ENCODE data around the gene ACR.
A peak's percentile ranks its signal among the peaks of the same experiment; 100 is the strongest.
"Not testable (repeated sequence)": the region's sequence is repeated elsewhere in the genome, so short reads cannot be mapped to it uniquely, and the experiment has no call there.

Gene ACR

GRCh38 chr22:50783033-50783879, 45.3 kb downstream of the ACR start, which contains the start of gene RABL2B:
RABL2B (minus strand) TSS chr22:50783636; CDS start chr22:50782294, 1,342 bp downstream.
- peak; percentile 47 to 84 for DNase-seq

GRCh38 chr22:50783880-50784276, 45.9 kb downstream of the ACR start:
- DNase-seq, result not testable (repeated sequence)

GRCh38 chr22:50785289-50785688, 47.3 kb downstream of the ACR start:
- DNase-seq, result not testable (repeated sequence)

- DNase-seq, result not testable (repeated sequence)
These were observed 48.9 kb downstream of the ACR start for GRCh38 chr22:50786936-50787335.

Measured in NCI-H446 (cell line).